Kidney tubule cell (primary cell): ENCODE data around the gene GPBAR1.
"Not testable (repeated sequence)": the region's sequence is repeated elsewhere in the genome, so short reads cannot be mapped to it uniquely, and the experiment has no call there.

Source experiments
- DNase-seq: peaks from one replicate; pipeline ENCODE4 v3.0.0-alpha.2; 2018; ENCODE audit warnings: low spot score

The GPBAR1 gene

DNA sequence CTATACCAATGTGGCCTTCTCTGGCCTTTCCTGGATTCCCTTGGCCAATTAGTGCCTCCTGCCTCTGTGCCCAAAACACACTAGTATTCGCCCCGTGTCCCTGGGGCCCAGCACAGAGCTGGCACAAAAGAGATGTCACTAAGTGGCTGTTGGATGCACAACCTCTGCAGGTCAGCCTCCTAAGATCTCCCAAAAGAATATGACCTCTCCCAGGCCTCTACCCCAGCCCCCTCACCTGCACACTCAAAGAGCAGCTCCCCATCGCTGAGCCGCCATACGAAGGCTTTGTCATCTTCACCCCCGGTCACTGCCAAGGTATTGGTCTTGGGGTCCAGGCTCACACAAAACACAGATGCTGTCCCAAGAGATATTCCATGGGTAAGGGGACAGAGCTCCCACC is 6.4 kb downstream of the GPBAR1 start:
- no peak for DNase-seq

DNA sequence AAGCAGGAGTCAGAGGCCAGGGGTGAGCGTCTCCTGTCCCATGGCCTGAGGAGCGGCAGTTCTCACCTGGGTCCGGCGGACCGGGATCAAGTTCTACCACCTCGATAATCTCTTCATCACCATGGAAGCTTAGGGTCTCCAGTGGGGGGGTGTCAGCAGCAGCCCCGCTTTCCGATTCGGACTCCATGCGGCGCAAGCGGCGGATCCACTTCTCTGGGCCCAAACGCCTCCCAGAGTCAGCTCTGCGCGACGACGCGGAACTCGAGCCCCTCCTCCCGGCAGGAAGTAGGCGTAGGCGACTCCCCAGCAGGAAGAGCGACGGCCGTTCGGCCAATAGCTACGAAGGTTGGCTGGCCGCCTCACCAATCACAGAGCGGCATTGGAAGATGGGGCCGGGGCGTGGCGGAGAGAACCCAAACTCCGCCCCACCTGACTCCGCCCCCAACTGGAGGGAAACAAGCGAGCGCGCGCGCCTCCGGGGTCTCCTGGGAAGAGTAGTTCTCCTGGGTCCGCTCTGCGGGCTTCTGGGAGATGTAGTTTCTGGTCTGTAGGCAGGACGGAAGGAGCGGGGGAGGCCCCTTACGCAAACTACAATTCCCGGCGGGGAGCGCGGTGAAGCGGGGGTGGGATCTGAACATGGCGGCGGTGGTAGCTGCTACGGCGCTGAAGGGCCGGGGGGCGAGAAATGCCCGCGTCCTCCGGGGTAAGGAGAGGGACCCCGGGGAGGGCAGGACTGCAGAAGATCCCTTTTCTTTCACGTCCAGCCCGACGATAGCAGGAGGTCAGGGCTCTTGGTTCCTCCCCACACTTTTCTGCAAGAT is 9.3 kb downstream of the GPBAR1 start, which contains the start of the genes AAMP and PNKD:
Gene AAMP, minus strand, starts transcription at position 238 of the 821 bp plus-strand sequence. Its CDS starts 51 bp downstream, at position 187.
Gene PNKD, plus strand, starts transcription at position 620 of the 821 bp plus-strand sequence. Its CDS starts 17 bp downstream, at position 637.
- peak; percentile 99 for DNase-seq

DNA sequence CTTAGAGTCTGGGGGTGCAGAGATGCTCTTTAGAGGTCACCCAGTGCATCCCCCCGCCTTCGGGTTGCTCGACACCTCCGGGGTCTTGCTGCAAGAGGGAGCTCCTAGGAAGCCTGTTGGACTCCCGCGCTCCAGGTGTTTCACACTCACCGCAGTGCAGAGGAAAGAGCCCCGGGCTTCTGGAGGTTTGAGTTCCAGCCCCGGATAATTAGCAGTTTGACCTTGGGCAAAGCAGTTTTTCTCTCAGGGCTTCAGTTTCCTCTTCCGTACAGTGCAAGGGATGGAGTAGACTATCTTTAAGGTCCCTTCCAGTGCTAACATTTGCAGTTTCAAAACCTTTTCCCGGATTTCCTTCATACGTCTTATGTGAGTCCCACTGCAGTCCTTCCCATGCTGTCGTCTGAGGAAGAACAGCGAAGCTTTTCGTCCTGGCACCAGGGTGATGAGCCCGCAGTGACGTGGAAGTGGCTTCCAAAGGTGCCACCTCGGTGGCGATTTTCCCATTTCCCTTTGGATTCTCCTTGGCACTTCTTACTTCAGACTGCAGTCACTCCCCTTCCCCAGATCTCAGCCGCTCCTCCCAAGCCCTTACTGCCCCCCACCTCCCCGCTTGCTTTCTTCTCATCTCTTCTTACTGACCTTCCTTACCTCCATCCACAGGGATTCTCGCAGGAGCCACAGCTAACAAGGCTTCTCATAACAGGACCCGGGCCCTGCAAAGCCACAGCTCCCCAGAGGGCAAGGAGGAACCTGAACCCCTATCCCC is 10.1 kb downstream of the GPBAR1 start:
- DNase-seq: peak; percentile 54

DNA sequence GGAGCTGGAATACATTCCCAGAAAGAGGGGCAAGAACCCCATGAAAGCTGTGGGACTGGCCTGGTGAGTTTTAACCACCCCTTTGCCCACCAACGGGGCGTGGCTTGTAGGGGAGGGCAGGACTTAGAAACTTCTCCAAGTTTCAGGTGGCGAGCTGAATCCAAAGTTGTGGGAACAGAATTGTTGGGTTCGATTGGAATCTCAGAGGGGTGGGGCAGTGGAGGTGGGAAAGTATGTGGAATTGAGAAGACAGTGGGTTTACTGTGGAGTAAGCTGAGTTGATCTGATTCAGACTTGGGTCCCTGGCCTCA is 10.6 kb downstream of the GPBAR1 start:
- peak; percentile 20 for DNase-seq

DNA sequence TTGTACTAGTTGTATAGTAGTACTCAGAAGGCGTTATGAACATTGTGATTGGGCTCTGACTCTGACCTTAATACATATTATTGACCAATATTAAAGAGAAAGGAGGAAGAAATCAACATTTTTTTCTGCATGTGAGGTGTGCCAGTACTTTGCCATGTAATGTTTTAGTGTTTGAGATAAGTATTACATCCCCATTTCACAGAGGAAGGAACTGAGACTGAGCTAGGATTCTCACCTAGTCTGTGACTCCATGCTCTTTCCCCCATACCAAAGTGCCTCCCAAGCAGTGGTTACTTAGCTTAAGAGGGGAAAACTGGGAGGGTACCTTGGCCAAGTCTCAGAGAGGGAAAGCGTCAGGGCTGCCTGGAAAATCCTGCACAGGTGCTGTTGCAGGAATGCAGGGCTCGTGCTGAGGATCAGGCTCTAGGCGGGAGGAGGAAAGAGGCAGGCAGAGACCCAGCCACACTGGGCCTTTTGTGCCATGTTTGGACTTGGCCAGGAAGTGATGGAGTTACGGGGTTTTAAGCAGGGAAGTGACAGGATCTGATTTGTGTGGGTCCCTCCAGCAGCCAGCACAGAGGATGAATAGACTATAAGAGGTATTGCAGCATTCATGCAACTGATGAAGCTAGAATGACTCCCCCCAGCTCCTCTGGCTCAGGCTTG is 11.2 kb downstream of the GPBAR1 start:
- DNase-seq: no peak

DNA sequence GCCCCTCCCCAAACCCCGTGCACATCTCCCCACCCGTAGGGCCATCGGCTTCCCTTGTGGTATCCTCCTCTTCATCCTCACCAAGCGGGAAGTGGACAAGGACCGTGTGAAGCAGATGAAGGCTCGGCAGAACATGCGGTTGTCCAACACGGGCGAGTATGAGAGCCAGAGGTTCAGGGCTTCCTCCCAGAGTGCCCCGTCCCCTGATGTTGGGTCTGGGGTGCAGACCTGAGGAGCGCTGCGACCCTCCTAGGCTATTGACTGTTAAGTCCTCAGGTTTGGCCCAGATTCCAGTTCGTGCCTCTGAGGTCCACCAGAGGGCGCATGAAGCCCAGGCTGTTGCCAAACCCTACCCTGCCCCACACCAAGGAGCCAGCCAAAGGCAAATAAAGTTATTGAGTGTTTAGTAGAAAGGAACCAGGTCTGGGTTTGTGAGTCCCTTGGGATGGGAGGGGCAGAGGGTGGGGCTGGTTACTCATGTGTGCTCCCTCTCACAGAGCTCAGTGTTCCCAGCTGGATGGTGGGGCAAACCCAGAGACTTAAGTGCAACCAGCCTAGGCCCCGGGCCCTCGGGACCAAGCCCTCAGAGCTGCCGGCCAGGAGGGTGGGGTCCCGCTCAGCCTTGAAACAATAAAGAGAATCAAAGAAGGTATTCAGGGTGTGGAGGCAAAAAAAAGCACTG is 11.9 kb downstream of the GPBAR1 start:
- DNase-seq: peak; percentile 93

DNA sequence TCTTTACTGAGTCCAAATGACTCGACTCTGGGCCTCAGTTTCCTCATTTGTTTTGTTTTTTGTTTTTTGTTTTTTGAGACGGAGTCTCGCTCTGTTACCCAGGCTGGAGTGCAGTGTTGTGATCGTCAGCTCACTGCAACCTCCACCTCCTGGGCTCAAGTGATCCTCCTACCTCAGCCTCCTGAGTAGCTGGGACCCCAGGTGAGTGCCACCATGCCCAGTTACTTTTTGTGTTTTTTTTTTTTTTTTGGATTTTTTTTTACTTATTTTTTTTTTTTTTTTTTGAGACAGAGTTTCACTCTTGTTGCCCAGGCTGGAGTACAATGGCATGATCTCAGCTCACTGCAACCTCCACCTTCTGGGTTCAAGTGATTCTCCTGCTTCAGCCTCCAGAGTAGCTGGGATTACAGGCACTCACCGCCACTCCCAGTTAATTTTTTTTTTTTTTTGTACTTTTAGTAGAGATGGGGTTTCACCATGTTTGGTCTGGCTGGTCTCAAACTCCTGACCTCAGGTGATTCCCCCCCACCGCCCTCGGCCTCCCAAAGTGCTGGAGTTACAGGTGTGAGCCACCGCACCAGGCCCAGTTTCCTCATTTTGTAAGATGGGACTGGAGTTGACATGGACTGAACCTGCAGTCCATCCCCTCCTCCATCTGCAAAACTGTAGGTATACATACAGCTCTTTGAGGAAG is 12.5 kb downstream of the GPBAR1 start:
- not testable (repeated sequence) for DNase-seq

DNA sequence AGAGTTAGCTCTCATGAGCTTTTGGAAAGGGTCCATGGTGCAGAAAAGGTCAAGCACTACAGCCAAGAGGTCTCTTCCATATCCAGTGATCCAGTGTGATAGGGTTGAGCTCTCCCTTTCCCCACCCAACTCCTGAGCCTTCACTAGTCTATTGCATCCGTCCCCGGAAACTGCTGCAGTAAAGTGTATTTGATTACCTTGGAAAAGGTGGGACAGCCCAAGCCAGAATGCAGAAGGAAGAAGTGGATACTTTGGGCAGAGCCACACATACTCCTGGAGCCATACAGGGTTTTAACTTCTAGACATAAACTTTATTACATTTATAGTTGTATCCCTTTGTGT is 13.1 kb downstream of the GPBAR1 start:
- DNase-seq: no peak

DNA sequence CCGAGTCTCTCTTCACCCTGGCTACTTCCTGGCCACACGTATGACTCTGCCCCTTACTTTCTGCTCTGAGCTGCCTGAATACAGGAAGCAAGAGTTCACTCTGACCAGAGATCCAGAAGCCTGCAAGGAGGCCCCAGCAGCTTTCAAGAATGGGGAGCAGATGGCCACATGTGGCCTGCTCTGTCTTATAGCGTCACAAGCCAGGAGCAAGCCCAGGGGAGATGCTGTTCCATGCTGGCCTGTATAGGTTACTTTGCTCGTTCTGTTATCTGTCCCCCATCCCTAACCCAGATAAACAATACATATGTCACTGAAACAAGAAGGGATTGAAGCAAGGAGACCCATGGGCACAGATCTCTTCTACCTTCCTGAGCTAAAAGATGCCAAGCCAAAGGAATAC is 13.8 kb downstream of the GPBAR1 start:
- DNase-seq: no peak

DNA sequence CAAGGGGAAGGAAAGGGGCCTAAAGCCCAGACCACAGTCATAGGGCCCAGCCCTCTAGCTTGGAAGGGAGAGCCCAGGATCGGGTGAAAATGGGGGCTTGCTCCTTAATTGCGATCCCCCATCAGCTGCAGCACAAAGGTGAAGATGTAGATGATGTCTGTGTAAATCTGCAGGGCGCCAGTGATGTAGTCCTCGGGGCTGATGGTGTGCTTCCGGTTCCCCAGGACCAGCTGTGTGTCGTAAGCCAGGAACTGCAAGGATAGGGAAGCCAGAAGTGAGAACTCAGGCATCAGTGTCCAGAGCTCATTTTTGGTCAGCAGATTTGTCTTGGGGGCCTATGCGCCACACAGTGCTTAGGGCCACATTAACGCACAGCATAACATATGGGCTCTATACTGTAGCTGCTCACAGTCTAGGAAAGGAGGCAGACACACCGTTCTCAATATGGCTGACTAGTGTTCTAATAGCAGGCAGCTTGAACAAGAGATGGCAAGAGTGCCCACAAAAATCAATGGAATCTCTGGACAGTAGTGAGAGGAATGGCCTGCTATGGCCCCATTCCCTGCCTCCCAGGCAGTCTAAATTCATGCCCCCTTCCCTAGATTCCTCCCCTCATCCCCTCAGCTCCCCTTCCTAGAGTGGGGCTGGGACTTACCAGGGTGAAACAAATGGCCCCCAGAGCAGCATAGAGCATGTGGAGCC is 14.7 kb downstream of the GPBAR1 start:
- no peak for DNase-seq

DNA sequence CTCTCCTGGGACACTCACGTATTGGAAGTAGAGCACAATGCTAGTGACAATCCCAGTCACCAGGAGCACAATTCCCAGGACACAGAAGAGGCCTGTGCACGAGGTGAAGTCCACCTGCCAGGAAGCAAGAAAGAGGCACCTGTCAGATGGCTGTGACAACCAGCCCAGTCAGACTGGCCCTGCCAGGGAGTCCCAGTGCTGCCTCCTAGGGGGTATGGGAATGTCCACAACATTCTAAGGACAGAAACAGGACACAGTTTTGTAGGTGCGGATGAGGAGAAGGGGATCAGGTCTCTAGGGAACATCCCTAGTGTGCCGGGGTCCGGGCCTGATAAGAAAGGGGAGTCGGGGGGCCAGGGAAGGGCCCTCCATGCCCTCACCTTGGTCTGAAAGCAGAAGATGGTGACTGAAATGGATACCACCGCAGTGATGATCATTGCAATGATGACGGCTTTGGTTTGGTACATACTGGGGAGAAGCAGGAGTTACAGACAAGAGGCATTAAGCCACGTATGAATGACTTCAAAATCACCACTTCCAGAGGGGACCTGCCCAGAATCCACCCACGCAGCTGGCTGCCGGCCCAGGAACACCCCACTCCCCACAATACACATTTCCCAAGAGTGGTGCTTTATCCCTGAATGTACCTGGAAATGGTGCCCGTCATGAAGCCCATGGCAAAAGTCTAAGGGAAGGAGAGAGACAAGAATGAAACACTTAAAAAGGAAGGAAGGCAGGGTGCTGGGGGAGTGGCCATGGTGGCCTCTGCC is 16.4 kb downstream of the GPBAR1 start:
- DNase-seq: no peak

DNA sequence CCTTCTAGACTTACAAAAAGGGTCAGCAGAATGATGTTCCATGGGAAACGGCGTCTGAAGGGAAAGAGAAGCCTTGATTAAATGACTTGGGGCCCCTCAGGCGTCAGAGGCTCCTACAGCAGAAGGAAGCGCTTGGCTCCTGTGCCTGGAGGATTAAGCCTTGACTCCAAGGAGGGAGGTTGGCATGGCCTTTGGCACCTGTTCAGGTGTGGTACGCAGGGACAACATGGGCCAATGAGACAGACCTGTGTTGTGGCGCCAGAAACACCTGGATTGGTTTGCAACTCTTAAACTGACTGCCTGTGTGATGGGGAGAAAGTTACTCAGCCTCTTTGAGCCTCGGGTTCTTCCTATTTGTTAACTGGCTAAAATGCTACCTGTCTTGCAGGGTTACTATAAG is 17.1 kb downstream of the GPBAR1 start:
- DNase-seq: no peak

DNA sequence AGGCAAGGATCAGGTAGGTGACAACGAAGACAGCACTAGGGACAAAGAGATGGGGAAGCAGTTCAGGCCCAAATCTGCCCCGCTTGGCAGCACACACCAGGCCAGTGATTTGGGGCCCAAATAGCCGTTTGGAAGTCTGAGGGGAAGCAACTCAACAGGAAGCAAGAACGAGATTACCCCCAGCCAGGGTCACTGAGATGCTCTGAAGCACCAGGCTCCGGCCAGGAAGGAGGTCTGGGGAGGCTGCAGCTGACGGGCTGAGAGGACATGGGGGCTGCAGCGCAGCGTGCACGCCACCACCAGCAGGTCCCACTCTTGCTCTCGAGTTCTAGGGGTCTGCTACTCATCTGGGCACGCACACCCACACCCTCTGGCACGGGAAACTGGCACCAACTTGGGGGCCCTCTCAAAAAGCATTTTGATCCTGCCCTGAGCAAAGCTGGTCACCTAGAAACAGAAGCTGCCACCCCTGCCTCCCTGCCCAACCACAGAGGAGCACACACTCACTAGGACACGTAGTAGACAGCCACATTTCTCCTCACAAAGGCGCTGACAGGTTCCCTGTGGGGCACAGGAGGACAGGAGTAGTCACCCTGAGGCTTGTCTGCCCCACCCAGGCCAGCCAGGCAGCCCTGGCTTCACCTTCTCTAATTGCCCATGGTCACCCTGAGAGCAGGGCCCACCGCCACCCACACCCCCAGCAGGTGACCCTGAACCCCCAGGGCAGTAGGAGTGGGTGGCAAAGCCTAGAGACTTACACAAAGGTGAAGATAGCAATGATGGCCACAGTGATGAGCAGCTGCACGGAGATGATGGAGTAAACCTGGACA is 17.9 kb downstream of the GPBAR1 start:
- DNase-seq: no peak

DNA sequence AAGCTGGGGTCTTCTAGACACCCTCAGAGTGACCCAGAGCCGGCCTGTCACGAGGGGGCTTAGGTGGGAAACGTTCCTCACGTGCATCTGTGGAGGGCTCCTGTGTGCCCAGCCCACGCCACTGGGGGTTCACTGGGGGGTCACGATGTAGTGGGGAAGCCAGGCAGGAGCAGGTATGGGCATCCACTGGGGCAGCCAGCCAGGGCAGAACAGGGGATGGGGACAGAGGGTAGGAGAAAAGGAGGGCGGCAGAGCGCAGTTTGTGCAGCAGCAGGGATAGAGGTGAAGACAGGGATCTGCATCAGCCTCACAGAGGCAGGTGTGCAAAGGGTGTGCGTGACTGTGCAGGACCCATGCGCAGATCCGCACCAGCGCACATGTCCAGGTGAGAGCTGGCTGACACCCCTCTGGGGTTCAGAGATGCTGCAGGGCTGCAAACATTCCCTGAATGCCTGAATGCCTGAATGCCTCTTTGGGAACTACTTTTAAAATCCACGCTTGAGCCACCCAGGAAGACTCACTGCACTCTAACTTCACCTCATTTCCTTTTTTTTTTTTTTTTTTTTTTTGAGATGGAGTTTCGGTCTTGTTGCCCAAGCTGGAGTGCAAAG is 19.6 kb downstream of the GPBAR1 start:
- peak; percentile 55 for DNase-seq

DNA sequence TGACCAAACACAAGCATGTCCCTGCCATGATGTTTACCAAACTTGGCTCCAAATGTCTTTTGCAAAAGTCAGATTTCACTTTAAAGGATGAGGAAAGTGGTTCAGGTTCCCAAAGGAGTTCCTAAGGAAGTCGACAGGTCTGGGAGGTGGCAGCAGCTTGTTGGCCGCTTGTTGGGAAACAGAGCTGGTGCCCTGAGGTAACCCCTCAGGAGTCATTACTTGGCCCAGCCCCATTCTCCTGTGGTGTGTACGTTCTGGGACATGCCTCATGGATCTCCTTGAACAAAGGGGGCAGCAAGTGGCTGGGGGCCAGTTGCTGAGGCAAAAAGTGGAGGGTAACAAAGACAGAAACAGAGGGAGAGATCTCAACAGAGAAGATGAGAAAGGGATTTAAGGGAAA is 20.6 kb downstream of the GPBAR1 start:
- peak; percentile 44 for DNase-seq

DNA sequence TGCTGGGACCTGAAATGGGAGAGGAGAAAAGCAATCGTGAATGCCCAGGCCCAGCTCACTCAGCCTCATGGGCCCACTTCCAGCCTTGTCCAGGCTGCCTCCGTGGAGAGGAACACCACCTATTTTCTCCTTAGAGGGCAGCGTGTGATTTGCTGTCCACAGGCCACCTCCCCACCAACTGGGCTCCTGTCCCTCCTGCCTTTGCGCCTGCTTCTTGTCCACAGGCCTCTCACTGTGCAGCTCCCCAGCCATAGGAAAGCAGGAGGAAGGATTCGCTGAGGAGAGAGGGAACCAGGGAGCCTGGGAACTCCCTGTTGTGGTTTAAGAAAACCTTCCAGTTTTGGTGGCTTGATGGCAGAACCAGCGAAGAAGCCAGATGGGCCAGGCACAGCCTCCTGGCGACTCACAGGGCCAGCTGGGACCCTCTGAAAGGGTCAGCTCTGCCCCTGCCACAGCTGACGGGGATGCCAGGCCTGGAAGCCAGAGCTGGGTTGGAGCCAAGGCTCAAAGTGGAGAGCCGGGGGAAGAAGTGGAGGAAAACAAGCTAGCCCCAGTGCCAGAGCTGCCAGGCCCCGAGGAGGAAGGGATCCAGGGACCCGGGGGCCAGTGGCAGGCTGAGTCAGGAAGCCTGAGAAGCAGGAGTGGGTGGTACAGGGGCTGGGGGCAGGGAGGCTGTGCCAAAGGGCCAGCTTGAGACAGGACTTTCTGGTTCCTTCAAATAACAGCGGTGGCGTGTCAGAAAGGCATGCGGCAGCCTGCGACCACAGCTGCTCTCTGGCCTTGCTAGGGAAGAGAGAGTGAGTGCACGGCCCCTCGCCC is 21.6 kb downstream of the GPBAR1 start:
- DNase-seq: peak; percentile 93

DNA sequence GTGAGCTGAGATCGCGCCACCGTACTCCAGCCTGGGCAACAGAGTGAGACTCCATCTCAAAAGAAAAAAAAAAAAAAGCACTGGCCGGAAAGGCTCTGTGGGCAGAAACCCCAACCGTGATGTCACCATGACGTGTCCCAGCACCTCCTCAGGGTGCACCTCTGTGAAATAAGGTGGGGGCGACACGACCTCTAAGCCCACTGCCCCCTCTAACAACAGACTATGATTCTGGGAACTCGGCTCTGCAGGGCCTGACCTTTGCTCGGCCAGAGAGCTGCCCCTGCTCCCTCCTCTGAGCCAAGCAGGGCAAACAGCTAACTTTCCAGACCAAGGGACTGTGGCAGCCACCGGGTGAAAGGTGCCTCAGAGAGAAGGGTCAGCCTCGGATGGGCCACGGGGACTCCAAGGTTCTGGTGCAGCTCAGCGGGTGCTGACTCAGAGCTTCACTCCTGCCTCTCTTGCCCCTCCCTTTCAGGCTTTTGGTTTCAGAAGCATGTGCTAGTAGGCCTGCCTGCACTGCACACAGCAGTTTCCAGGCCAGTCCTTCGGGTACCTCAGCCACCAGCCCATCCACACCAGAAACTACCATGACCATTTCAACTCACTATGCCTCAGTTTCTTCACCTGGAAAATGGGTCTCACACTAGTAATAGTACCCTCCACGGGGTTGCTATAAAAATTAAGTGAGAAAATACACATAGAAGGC is 23.4 kb downstream of the GPBAR1 start:
- DNase-seq: peak; percentile 87
